H1 (cell line): ENCODE results near the gene ID2. TPM values are rescaled to one million over a fixed set of nuclear protein-coding genes. Genes with fewer than 3 reads are reported as not detected.

Experiments used
- CTCF ChIA-PET: fragments of 300-600 bp; sonication (Branson Sonifier 250); formaldehyde crosslinking; loops from one replicate; lab custom pipeline; 2021; ENCODE audit not compliant: partially characterized antibody; lab: Charles Lee
- POLR2A ChIA-PET: fragments of 300-600 bp; sonication (Branson Sonifier 250); formaldehyde crosslinking; loops from one replicate; lab custom pipeline; 2021; ENCODE audit warnings: inconsistent platforms; ENCODE audit not compliant: partially characterized antibody; lab: Charles Lee
- DNase-seq, 2 experiments: peaks; one replicate each; pipeline versions ENCODE4 v3.0.0 to v3.0.0-alpha.2; 2010 to 2022; ENCODE audit warnings: low spot score in 2 of 2, low read depth in 1 of 2, mixed read lengths in 1 of 2
- FAIRE-seq: peaks from 2 replicates; lab custom pipeline; 2011; peaks lifted over from hg19 to GRCh38; lab: Jason Lieb, UNC
- H2AFZ ChIP-seq: 2 replicates; pipeline ENCODE4 v1.8.1; 2012; ENCODE audit warnings: low read length, inconsistent platforms
- H2AK5ac ChIP-seq: 2 replicates; pipeline ENCODE4 v1.6.1; 2013; ENCODE audit warnings: low read depth, low read length
- H2BK120ac ChIP-seq: replicated peaks from 2 replicates; pipeline ENCODE3; 2013; ENCODE audit warnings: low read depth, low read length, inconsistent platforms
- H2BK12ac ChIP-seq: 2 replicates; pipeline ENCODE4 v1.6.1; 2013; ENCODE audit warnings: low read depth, low read length
- H2BK15ac ChIP-seq: 2 replicates; pipeline ENCODE4 v1.6.1; 2013; ENCODE audit warnings: low read length
- H2BK20ac ChIP-seq: 2 replicates; pipeline ENCODE4 v1.6.1; 2013; ENCODE audit warnings: low read length
- H2BK5ac ChIP-seq: 2 replicates; pipeline ENCODE4 v1.6.1; 2013; ENCODE audit warnings: low read depth, low read length
- H3K14ac ChIP-seq: 2 replicates; pipeline ENCODE4 v1.6.1; 2013; ENCODE audit warnings: inconsistent platforms; ENCODE audit not compliant: insufficient read length
- H3K18ac ChIP-seq: 2 replicates; pipeline ENCODE4 v1.6.1; 2013; ENCODE audit warnings: low read length; ENCODE audit errors: extremely low read depth
- H3K23ac ChIP-seq: 2 replicates; pipeline ENCODE4 v1.6.1; 2013; ENCODE audit warnings: inconsistent platforms; ENCODE audit not compliant: insufficient read length
- H3K23me2 ChIP-seq: 2 replicates; pipeline ENCODE4 v1.6.1; 2013; ENCODE audit warnings: low read depth, low read length
- H3K27ac ChIP-seq: 2 replicates; pipeline ENCODE4 v1.6.1; 2011; ENCODE audit warnings: low read depth, low read length, inconsistent platforms
- H3K27me3 ChIP-seq, 4 experiments: replicated peaks in 1 of 4; 1 replicate in 1 of 4; 2 replicates in 3 of 4; pipeline versions ENCODE4 v1.6.1 to v1.8.1; 2011 to 2013; ENCODE audit warnings: low read length in 3 of 4, mild to moderate bottlenecking in 3 of 4, inconsistent platforms in 2 of 4, mixed read lengths in 2 of 4, moderate library complexity in 1 of 4; ENCODE audit not compliant: control insufficient read depth in 3 of 4, insufficient read depth in 3 of 4; ENCODE audit errors: extremely low read depth in 1 of 4
- H3K36me3 ChIP-seq, 4 experiments: 2 replicates each; pipeline versions ENCODE4 v1.6.1 to v1.8.1; 2011 to 2013; ENCODE audit warnings: mild to moderate bottlenecking in 4 of 4, low read length in 3 of 4, moderate library complexity in 2 of 4, control low read depth in 1 of 4, inconsistent platforms in 1 of 4; ENCODE audit not compliant: insufficient read depth in 4 of 4, control insufficient read depth in 2 of 4
- H3K4ac ChIP-seq: replicated peaks from 2 replicates; pipeline ENCODE3; 2013; ENCODE audit warnings: low read length, low read depth, mixed read lengths, inconsistent platforms; ENCODE audit not compliant: insufficient read length
- H3K4me1 ChIP-seq, 4 experiments: replicated peaks in 1 of 4; 1 replicate in 1 of 4; 2 replicates in 3 of 4; pipeline versions ENCODE4 v1.6.1 to v1.8.1; 2011 to 2013; ENCODE audit warnings: low read length in 3 of 4, inconsistent platforms in 2 of 4, mixed read lengths in 1 of 4; ENCODE audit not compliant: insufficient read depth in 4 of 4, control insufficient read depth in 3 of 4
- H3K4me2 ChIP-seq, 2 experiments: 2 replicates each; pipeline versions ENCODE4 v1.6.1 to v1.8.1; 2011 to 2013; ENCODE audit warnings: low read depth in 2 of 2, low read length in 2 of 2, control low read depth in 1 of 2, inconsistent platforms in 1 of 2, mild to moderate bottlenecking in 1 of 2; ENCODE audit not compliant: insufficient read depth in 1 of 2
- H3K4me3 ChIP-seq, 4 experiments: fragments of 200-600, 300-600 bp in 1 of 4; sonication (generic), shearing (Covaris generic), sonication (Bioruptor Twin) in 1 of 4; 2 replicates each; pipeline versions ENCODE4 v1.5.1 to v1.8.1; 2011 to 2016; ENCODE audit warnings: low read length in 4 of 4, low read depth in 3 of 4, control low read depth in 2 of 4, inconsistent platforms in 2 of 4, mild to moderate bottlenecking in 2 of 4, mixed read lengths in 1 of 4, moderate library complexity in 1 of 4; ENCODE audit not compliant: insufficient read depth in 2 of 4; ENCODE audit errors: extremely low read depth in 1 of 4
- H3K56ac ChIP-seq: replicated peaks from 2 replicates; pipeline ENCODE3; 2013; ENCODE audit warnings: low read depth, mild to moderate bottlenecking, mixed read lengths, low read length, inconsistent platforms; ENCODE audit not compliant: insufficient read length
- H3K79me1 ChIP-seq: 2 replicates; pipeline ENCODE4 v1.6.1; 2013; ENCODE audit warnings: low read depth, low read length, control low read depth
- H3K79me2 ChIP-seq, 2 experiments: 2 replicates each; pipeline versions ENCODE4 v1.6.1 to v1.8.1; 2012 to 2013; ENCODE audit warnings: low read length in 2 of 2, mild to moderate bottlenecking in 2 of 2, inconsistent platforms in 1 of 2; ENCODE audit not compliant: insufficient read depth in 2 of 2, control insufficient read depth in 1 of 2
- H3K9ac ChIP-seq, 4 experiments: replicated peaks in 1 of 4; 1 replicate in 1 of 4; 2 replicates in 3 of 4; pipeline versions ENCODE4 v1.6.1 to v1.8.1; 2011 to 2013; ENCODE audit warnings: low read depth in 3 of 4, low read length in 3 of 4, control low read depth in 2 of 4, mild to moderate bottlenecking in 2 of 4, moderate library complexity in 2 of 4, inconsistent platforms in 1 of 4; ENCODE audit errors: extremely low read depth in 1 of 4
- H3K9me3 ChIP-seq, 2 experiments: 2 replicates each; pipeline versions ENCODE4 v1.6.1 to v1.8.1; 2012 to 2013; ENCODE audit warnings: mild to moderate bottlenecking in 2 of 2, moderate library complexity in 2 of 2, control low read depth in 1 of 2, inconsistent platforms in 1 of 2, low read depth in 1 of 2, low read length in 1 of 2, mixed read lengths in 1 of 2; ENCODE audit not compliant: insufficient read depth in 2 of 2
- H4K20me1 ChIP-seq, 2 experiments: replicated peaks in 1 of 2; 2 replicates each; pipeline versions ENCODE3 to v1.8.1; 2011 to 2013; ENCODE audit warnings: inconsistent platforms in 2 of 2, low read length in 2 of 2, mild to moderate bottlenecking in 1 of 2; ENCODE audit not compliant: insufficient read depth in 2 of 2, control insufficient read depth in 1 of 2
- H4K5ac ChIP-seq: 2 replicates; pipeline ENCODE4 v1.6.1; 2013; ENCODE audit warnings: low read length, low read depth, mixed read lengths, inconsistent platforms; ENCODE audit not compliant: insufficient read length
- H4K8ac ChIP-seq: 2 replicates; pipeline ENCODE4 v1.8.0; 2013; ENCODE audit warnings: mild to moderate bottlenecking, moderate library complexity, low read length, inconsistent platforms; ENCODE audit not compliant: insufficient read depth; ENCODE audit errors: extremely low read depth
- H4K91ac ChIP-seq: replicated peaks from 2 replicates; pipeline ENCODE3; 2013; ENCODE audit warnings: low read length, mixed read lengths, inconsistent platforms; ENCODE audit not compliant: insufficient read length
- ATF2 ChIP-seq: IDR thresholded peaks from 2 replicates; pipeline ENCODE4 v1.6.1; 2012; ENCODE audit warnings: low read length, inconsistent platforms
- BCL11A ChIP-seq, 2 experiments: IDR thresholded peaks; one replicate each; pipeline ENCODE4 v1.6.1; 2011; ENCODE audit warnings: low read depth in 2 of 2, low read length in 2 of 2, mild to moderate bottlenecking in 2 of 2
- CBX5 ChIP-seq: fragments of 300-800, 300-1000 bp; sonication (generic); IDR thresholded peaks from 2 replicates; pipeline ENCODE4 v1.7.1; 2016; ENCODE audit warnings: antibody characterized with exemption, low read length, low read depth
- CBX8 ChIP-seq: fragments of 300-800, 300-1000 bp; sonication (generic); IDR thresholded peaks from 2 replicates; pipeline ENCODE4 v1.7.1; 2016; ENCODE audit warnings: low read depth, low read length, borderline replicate concordance
- EGR1 ChIP-seq: IDR thresholded peaks from 2 replicates; pipeline ENCODE4 v1.6.1; 2011; ENCODE audit warnings: low read depth, low read length, borderline replicate concordance
- EZH2 ChIP-seq: fragments of 200-600 bp; sonication (generic); IDR thresholded peaks from 2 replicates; pipeline ENCODE4 v1.7.1; 2012; ENCODE audit warnings: low read depth, mild to moderate bottlenecking, moderate library complexity, low read length, inconsistent platforms; ENCODE audit not compliant: severe bottlenecking
- KDM1A ChIP-seq: fragments of 200-600, 300-600 bp; sonication (generic); IDR thresholded peaks from 2 replicates; pipeline ENCODE4 v1.7.1; 2016; ENCODE audit warnings: mild to moderate bottlenecking, low read length, borderline replicate concordance
- KDM4A ChIP-seq: IDR thresholded peaks from one replicate; pipeline ENCODE4 v1.7.1; 2012; ENCODE audit warnings: low read depth, mild to moderate bottlenecking, moderate library complexity, low read length, inconsistent platforms; ENCODE audit not compliant: severe bottlenecking
- SP4 ChIP-seq: IDR thresholded peaks from 2 replicates; pipeline ENCODE4 v1.6.1; 2012; ENCODE audit warnings: low read length, inconsistent platforms
- SRF ChIP-seq: IDR thresholded peaks from 2 replicates; pipeline ENCODE4 v1.6.1; 2011; ENCODE audit warnings: mild to moderate bottlenecking, low read depth, low read length, moderate library complexity
- TEAD4 ChIP-seq: IDR thresholded peaks from 2 replicates; pipeline ENCODE4 v1.6.1; 2012; ENCODE audit warnings: low read depth, low read length, inconsistent platforms, mixed read lengths
- ZNF274 ChIP-seq: IDR thresholded peaks from 2 replicates; pipeline ENCODE4 v1.7.0; 2012; ENCODE audit warnings: low read length, borderline replicate concordance; ENCODE audit errors: extremely low read depth
- WGBS, 2 experiments: shearing (Covaris generic) in 1 of 2; methylation state at CpG; one replicate each; pipeline versions ENCODE4 v1.1.6 to v1.1.7; 2013 to 2015; ENCODE audit warnings: low lambda C conversion rate in 2 of 2, mixed read lengths in 2 of 2, inconsistent platforms in 1 of 2, low coverage in 1 of 2, missing lambda C conversion rate in 1 of 2; ENCODE audit not compliant: insufficient replicate concordance in 2 of 2, insufficient coverage in 1 of 2, insufficient read length in 1 of 2; ENCODE audit errors: extremely low coverage in 1 of 2, missing lambda C conversion rate in 1 of 2; 5-methylcytosine and 5-hydroxymethylcytosine counted together
- polyA plus RNA-seq, 7 experiments: library from polyadenylated mRNA; depleted of rRNA in 3 of 7; stranded (reverse) in 5 of 7; unstranded in 2 of 7; fragments of >200 nt in 5 of 7; fragments of 200-250 nt in 2 of 7; gene quantifications; 1 replicate in 5 of 7; 2 replicates in 1 of 7; 4 replicates in 1 of 7; pipeline versions ENCODE4 v1.2.1 to v1.2.3, GENCODE V29; 2011 to 2013; ENCODE audit warnings: missing spikeins in 2 of 7, mixed read lengths in 2 of 7
- total RNA-seq: library from RNA; stranded (reverse); fragmentation: NEBNext Ultra II Directional; extraction: Animal tissue kit (Norgen Biotek cat#: 25700); gene quantifications from 2 replicates; pipeline ENCODE4 v1.2.1, GENCODE V29; 2021

Gene ID2
- total and polyA plus RNA-seq, 2 of the 8 experiments (the other 6 are each of a cell fraction or from before 2014, with no cell fraction given) = 36.7 to 214 TPM

- no peak overlapping the region for H2BK15ac ChIP-seq
- no peak overlapping the region for H3K4me2 ChIP-seq
- H2AK5ac ChIP-seq = no peak overlapping the region
- H3K27ac ChIP-seq = no peak overlapping the region
- no peak overlapping the region for H2BK120ac ChIP-seq
- no peak overlapping the region for H2BK12ac ChIP-seq
- no peaks in the 10 kb centered on the region for H3K9me3 ChIP-seq
- no peak overlapping the region for H2AFZ ChIP-seq
- peaks cover 0 to 2% (median 0%) of the 10 kb centered on the region in 4 experiments; a peak in 1 of 7 replicates for H3K27me3 ChIP-seq
- no peak overlapping the region for H2BK20ac ChIP-seq
- DNase-seq (no peak), FAIRE-seq (no peak)
- no peak overlapping the region for H4K5ac ChIP-seq
- H3K4me3 ChIP-seq = no peak overlapping the region
- H3K4me1 ChIP-seq = peaks cover 0 to 3% (median 0%) of the 10 kb centered on the region in 4 experiments; a peak in 1 of 7 replicates
- H3K23me2 ChIP-seq = no peaks in the 10 kb centered on the region
- H3K79me1 ChIP-seq = no peaks in the 10 kb centered on the region
- no peak overlapping the region for H3K9ac ChIP-seq
- no peak overlapping the region for H2BK5ac ChIP-seq
- H3K4ac ChIP-seq = no peak overlapping the region
- no peak overlapping the region for H3K18ac ChIP-seq
- no peak overlapping the region for H3K56ac ChIP-seq
- no peak overlapping the region for H3K23ac ChIP-seq
- no peaks in the 10 kb centered on the region for H4K20me1 ChIP-seq
- H4K8ac ChIP-seq = no peak overlapping the region
- H4K91ac ChIP-seq = no peak overlapping the region
- 81% methylated on average over 10 of the region's 10 CpGs; no CpG with 5 or more reads in 1 of the 2 experiments for WGBS, 2 experiments
- no peaks in the 10 kb centered on the region for H3K36me3 ChIP-seq
- no peak overlapping the region for H3K14ac ChIP-seq
- no peaks in the 10 kb centered on the region for H3K79me2 ChIP-seq
- CTCF ChIA-PET = no interaction called here
- POLR2A ChIA-PET = interaction anchor here (1.1 kb wide), 1 partner anchor 18 kb away, joined by 3 read pairs; no protein-coding TSS in a partner anchor
- TF ChIP-seq KDM1A (no peak), EZH2 (no peak), SP4 (no peak), CBX8 (no peak), CBX5 (no peak), TEAD4 (no peak), EGR1 (no peak), BCL11A (IDR thresholded peaks at IDR 0.05; ENCODE audit: low read depth in 2 of 2, low read length in 2 of 2) (no peak), ZNF274 (no peak), KDM4A (no peak), ATF2 (no peak), SRF (no peak)
Observed at GRCh38 chr2:8662239-8662879, 19.5 kb upstream of the ID2 start.
